ENCODE results near the gene DMC1. TPM values are rescaled to one million over a fixed set of nuclear protein-coding genes. Genes with fewer than 3 reads are reported as not detected.
A peak's percentile ranks its signal among the peaks of the same experiment; 100 is the strongest.

DMC1 gene
- total RNA-seq, 1 donor = 3.3 TPM

DNA sequence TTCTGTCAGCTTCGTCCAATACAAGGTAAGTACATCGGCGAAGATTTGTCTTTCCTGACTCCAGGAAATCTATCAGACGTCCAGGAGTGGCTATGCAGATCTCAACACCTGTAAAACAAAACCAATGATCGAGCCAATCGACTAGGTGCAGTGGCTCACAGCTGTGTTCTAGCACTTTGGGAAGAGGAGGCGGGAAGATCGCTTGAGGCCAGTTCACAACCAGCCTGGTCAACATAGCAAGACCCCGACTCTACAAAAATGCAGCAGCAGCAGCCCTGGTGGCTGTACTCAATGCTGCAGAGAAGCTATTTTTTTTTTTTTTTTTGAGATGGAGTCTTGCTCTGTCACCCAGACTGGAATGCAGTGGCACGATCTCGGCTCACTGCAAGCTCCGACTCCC, 75.0 kb downstream of the DMC1 start:
- H3K4me1 ChIP-seq (ENCODE audit: insufficient read depth, low read length) = peaks cover 52% of the 10 kb centered on the region
- DNase-seq (ENCODE audit: insufficient read length, low spot score, missing footprints) = peak; percentile 27
- H3K79me2 ChIP-seq (ENCODE audit: insufficient read depth, low read length) = peaks cover 66% of the 10 kb centered on the region
- H3K27ac ChIP-seq (ENCODE audit: low read depth, low read length) = peak overlapping the region; percentile 74
- H3K27me3 ChIP-seq (ENCODE audit: insufficient read depth, low read length) = no peaks in the 10 kb centered on the region
- H2AFZ ChIP-seq (ENCODE audit: low read length) = no peak overlapping the region
- H3K4me2 ChIP-seq (ENCODE audit: insufficient read depth, low read length) = peak overlapping the region; percentile 41
- TF ChIP-seq, protein P1, sequence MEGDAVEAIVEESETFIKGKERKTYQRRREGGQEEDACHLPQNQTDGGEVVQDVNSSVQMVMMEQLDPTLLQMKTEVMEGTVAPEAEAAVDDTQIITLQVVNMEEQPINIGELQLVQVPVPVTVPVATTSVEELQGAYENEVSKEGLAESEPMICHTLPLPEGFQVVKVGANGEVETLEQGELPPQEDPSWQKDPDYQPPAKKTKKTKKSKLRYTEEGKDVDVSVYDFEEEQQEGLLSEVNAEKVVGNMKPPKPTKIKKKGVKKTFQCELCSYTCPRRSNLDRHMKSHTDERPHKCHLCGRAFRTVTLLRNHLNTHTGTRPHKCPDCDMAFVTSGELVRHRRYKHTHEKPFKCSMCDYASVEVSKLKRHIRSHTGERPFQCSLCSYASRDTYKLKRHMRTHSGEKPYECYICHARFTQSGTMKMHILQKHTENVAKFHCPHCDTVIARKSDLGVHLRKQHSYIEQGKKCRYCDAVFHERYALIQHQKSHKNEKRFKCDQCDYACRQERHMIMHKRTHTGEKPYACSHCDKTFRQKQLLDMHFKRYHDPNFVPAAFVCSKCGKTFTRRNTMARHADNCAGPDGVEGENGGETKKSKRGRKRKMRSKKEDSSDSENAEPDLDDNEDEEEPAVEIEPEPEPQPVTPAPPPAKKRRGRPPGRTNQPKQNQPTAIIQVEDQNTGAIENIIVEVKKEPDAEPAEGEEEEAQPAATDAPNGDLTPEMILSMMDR (IDR thresholded peaks at IDR 0.05; ENCODE audit: extremely low read depth, low read depth, low read length) = peak; percentile 18
- H3K36me3 ChIP-seq (ENCODE audit: insufficient read depth, low read length) = peaks cover 95% of the 10 kb centered on the region
- peaks cover 70% of the 10 kb centered on the region for H4K20me1 ChIP-seq (ENCODE audit: insufficient read depth, low read length)
- H3K9me3 ChIP-seq (ENCODE audit: low read depth, low read length) = no peaks in the 10 kb centered on the region
- H3K4me3 ChIP-seq (ENCODE audit: insufficient read depth, low read length) = no peak overlapping the region

DNA sequence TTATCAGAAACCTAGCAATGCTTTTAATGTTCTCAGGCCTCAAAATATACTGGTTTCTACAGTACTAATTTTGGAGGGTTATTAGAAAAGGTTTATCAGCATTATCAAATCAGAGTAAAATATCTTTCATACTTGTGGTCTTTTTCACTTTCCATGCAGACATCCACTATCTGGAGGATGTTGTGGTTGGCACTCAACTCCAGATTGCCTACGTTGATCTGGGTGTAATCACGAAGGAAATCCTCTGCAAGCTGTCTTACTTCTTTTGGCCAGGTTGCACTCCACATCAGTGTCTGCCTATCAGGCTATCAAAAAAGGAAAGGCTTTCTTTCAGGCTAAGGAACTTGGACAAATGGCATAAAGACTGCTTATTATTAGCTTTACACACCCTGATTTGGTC, 75.5 kb downstream of the DMC1 start:
- peak overlapping the region; percentile 74 for H3K27ac ChIP-seq (ENCODE audit: low read depth, low read length)
- peaks cover 72% of the 10 kb centered on the region for H4K20me1 ChIP-seq (ENCODE audit: insufficient read depth, low read length)
- TF ChIP-seq, protein P1 (IDR thresholded peaks at IDR 0.05; ENCODE audit: extremely low read depth, low read depth, low read length) = no peak
- peaks cover 52% of the 10 kb centered on the region for H3K4me1 ChIP-seq (ENCODE audit: insufficient read depth, low read length)
- H3K36me3 ChIP-seq (ENCODE audit: insufficient read depth, low read length) = peaks cover 95% of the 10 kb centered on the region
- H2AFZ ChIP-seq (ENCODE audit: low read length) = no peak overlapping the region
- no peak overlapping the region for H3K4me3 ChIP-seq (ENCODE audit: insufficient read depth, low read length)
- H3K79me2 ChIP-seq (ENCODE audit: insufficient read depth, low read length) = peaks cover 66% of the 10 kb centered on the region
- no peak for DNase-seq (ENCODE audit: insufficient read length, low spot score, missing footprints)
- peak overlapping the region; percentile 41 for H3K4me2 ChIP-seq (ENCODE audit: insufficient read depth, low read length)
- H3K9me3 ChIP-seq (ENCODE audit: low read depth, low read length) = no peaks in the 10 kb centered on the region
- H3K27me3 ChIP-seq (ENCODE audit: insufficient read depth, low read length) = no peaks in the 10 kb centered on the region

DNA sequence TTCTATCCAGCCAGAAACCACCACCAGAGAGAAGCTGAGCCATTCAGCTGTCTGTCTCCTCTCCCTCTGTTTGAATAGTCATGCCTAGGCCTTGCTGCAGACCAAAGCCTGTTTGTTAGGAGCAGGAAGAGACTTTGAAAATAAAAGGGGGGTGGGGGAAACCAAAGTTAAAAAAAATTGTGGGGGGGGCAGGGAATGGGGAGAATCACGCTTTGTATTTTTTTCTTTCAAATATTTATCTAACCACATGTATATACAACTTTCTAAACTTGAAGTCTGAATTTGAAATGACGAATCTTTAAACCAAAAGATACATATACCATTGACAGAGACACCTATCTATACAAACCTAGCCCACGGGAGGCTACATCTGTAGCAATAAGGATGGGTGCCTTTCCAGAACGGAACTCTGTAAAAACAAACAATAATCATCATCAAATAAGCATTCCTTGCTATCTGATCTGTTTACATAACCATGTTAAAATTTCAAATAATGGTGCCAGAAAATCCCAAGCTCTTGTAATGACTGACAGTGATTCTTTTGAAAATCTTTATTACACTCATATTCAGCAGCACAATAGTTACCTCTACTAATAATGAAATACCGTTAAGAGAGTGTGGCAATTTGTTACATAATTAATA, 78.2 kb downstream of the DMC1 start:
- H2AFZ ChIP-seq (ENCODE audit: low read length) = no peak overlapping the region
- peaks cover 93% of the 10 kb centered on the region for H3K36me3 ChIP-seq (ENCODE audit: insufficient read depth, low read length)
- DNase-seq (ENCODE audit: insufficient read length, low spot score, missing footprints) = no peak
- TF ChIP-seq, protein P1 (IDR thresholded peaks at IDR 0.05; ENCODE audit: extremely low read depth, low read depth, low read length) = no peak
- no peak overlapping the region for H3K4me3 ChIP-seq (ENCODE audit: insufficient read depth, low read length)
- H3K4me2 ChIP-seq (ENCODE audit: insufficient read depth, low read length) = no peak overlapping the region
- H3K79me2 ChIP-seq (ENCODE audit: insufficient read depth, low read length) = peaks cover 56% of the 10 kb centered on the region
- H3K27me3 ChIP-seq (ENCODE audit: insufficient read depth, low read length) = no peaks in the 10 kb centered on the region
- H3K9me3 ChIP-seq (ENCODE audit: low read depth, low read length) = no peaks in the 10 kb centered on the region
- H4K20me1 ChIP-seq (ENCODE audit: insufficient read depth, low read length) = peaks cover 59% of the 10 kb centered on the region
- H3K4me1 ChIP-seq (ENCODE audit: insufficient read depth, low read length) = peaks cover 52% of the 10 kb centered on the region
- H3K27ac ChIP-seq (ENCODE audit: low read depth, low read length) = peak overlapping the region; percentile 17

DNA sequence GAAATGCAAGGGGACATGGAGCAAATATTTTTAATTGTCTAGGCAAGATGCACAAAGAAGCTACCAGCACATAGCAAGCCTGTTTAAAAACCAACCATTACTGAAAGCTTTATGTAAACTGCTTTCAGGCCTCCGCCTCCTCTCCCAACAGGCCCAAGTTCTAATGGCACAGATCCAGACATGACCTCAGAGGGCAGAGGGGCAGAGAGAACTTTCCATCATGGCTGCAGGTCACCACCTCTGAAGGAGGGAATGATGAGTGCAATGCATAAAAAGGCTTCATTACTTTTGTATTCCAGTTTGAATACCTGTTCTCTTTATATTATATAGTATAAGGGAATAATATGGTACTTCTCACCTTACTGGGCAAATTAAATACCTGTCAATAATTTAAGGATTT, 79.1 kb downstream of the DMC1 start:
- H3K4me2 ChIP-seq (ENCODE audit: insufficient read depth, low read length) = no peak overlapping the region
- no peaks in the 10 kb centered on the region for H3K27me3 ChIP-seq (ENCODE audit: insufficient read depth, low read length)
- H4K20me1 ChIP-seq (ENCODE audit: insufficient read depth, low read length) = peaks cover 53% of the 10 kb centered on the region
- TF ChIP-seq, protein P1 (IDR thresholded peaks at IDR 0.05; ENCODE audit: extremely low read depth, low read depth, low read length) = no peak
- peaks cover 51% of the 10 kb centered on the region for H3K4me1 ChIP-seq (ENCODE audit: insufficient read depth, low read length)
- no peak overlapping the region for H2AFZ ChIP-seq (ENCODE audit: low read length)
- peak overlapping the region; percentile 55 for H3K27ac ChIP-seq (ENCODE audit: low read depth, low read length)
- peaks cover 93% of the 10 kb centered on the region for H3K36me3 ChIP-seq (ENCODE audit: insufficient read depth, low read length)
- no peak overlapping the region for H3K4me3 ChIP-seq (ENCODE audit: insufficient read depth, low read length)
- H3K9me3 ChIP-seq (ENCODE audit: low read depth, low read length) = no peaks in the 10 kb centered on the region
- DNase-seq (ENCODE audit: insufficient read length, low spot score, missing footprints) = no peak
- H3K79me2 ChIP-seq (ENCODE audit: insufficient read depth, low read length) = peaks cover 52% of the 10 kb centered on the region

Data from osteoblast (primary cell).